Measurements from ENCODE around the gene TRHDE.

DNA sequence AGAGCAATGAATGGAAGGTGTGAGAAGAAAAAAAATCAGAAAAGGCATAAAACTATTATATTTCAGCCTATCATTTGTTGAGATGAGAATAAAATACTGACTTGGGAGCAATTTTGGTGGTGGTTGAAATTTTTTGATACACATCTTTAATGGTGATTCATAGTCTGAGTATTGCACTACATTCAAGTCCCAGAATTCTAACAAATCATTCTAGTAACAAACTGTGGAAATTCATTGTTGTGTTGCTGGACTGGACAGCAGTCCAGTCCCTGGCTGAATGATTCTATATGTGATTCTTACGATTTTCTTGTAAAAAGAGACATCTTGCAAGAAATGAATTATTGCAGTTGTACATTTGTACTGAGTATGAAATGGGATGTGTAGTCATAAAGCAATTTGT is 268.6 kb downstream of the TRHDE start:
- TF ChIP-seq ZC3H13 (CRISPR knock-in tag; IDR thresholded peaks at IDR 0.05) = no peak
- TF ChIP-seq ZZZ3 (CRISPR knock-in tag; IDR thresholded peaks at IDR 0.05; ENCODE audit: borderline replicate concordance) = no peak
- TF ChIP-seq, protein P1, sequence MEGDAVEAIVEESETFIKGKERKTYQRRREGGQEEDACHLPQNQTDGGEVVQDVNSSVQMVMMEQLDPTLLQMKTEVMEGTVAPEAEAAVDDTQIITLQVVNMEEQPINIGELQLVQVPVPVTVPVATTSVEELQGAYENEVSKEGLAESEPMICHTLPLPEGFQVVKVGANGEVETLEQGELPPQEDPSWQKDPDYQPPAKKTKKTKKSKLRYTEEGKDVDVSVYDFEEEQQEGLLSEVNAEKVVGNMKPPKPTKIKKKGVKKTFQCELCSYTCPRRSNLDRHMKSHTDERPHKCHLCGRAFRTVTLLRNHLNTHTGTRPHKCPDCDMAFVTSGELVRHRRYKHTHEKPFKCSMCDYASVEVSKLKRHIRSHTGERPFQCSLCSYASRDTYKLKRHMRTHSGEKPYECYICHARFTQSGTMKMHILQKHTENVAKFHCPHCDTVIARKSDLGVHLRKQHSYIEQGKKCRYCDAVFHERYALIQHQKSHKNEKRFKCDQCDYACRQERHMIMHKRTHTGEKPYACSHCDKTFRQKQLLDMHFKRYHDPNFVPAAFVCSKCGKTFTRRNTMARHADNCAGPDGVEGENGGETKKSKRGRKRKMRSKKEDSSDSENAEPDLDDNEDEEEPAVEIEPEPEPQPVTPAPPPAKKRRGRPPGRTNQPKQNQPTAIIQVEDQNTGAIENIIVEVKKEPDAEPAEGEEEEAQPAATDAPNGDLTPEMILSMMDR (CRISPR knock-in tag; IDR thresholded peaks at IDR 0.05) = no peak
- TF ChIP-seq ZKSCAN5 (CRISPR knock-in tag; IDR thresholded peaks at IDR 0.05) = no peak
- TF ChIP-seq PTBP1 (IDR thresholded peaks at IDR 0.05; ENCODE audit: low read depth, low read length, poor library complexity, severe bottlenecking) = no peak
- TF ChIP-seq, protein P2, sequence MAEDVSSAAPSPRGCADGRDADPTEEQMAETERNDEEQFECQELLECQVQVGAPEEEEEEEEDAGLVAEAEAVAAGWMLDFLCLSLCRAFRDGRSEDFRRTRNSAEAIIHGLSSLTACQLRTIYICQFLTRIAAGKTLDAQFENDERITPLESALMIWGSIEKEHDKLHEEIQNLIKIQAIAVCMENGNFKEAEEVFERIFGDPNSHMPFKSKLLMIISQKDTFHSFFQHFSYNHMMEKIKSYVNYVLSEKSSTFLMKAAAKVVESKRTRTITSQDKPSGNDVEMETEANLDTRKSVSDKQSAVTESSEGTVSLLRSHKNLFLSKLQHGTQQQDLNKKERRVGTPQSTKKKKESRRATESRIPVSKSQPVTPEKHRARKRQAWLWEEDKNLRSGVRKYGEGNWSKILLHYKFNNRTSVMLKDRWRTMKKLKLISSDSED (CRISPR knock-in tag; IDR thresholded peaks at IDR 0.05) = no peak
- TF ChIP-seq ZNF746 (CRISPR knock-in tag; IDR thresholded peaks at IDR 0.05) = no peak
- no peak for TF ChIP-seq POLR2A (IDR thresholded peaks at IDR 0.05; ENCODE audit: insufficient read depth in 1 of 2, low read depth in 2 of 2, low read length in 2 of 2)
- no peak for TF ChIP-seq HNRNPH1 (optimal IDR thresholded peaks at IDR 0.05; ENCODE audit: low read depth, low read length)
